ENCODE measurements around the gene C15orf62. TPM values are rescaled to one million over a fixed set of nuclear protein-coding genes. Genes with fewer than 3 reads are reported as not detected.
A peak's percentile ranks its signal among the peaks of the same experiment; 100 is the strongest.

Gene C15orf62
- total RNA-seq, 2 experiments from 2014 or later: 0.10 to 0.33 TPM

DNA sequence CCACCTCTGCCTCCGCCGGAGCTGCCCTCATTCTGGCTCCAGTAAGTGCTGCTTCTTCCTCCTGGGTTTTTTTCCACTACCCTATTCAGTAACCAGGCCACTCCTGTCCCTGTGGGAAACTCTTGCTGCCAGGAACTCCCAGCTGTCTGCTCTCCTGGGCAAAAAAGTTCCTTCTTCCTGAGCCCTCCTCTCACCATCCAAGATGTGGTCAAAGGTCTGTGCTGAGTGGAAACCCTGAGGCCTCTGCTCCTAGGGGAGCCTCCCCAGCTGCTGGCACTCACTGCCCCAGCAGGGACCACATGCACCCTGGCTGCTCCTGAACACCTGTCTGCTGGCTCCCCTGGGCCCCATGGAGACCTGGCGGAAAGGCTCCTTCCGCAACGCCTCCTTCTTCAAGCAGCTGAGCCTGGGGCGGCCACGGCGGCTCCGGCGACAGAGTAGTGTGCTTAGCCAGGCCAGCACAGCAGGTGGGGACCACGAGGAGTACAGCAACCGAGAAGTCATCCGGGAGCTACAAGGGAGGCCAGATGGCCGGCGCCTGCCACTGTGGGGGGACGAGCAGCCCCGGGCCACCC, 454 bp downstream of the C15orf62 start:
- CTCF ChIA-PET: interaction anchor here (0.6 to 4.6 kb wide), 5 partner anchors 12 to 330 kb away, joined by 3 to 25 read pairs (median 4); no protein-coding TSS in a partner anchor
- intact Hi-C loops (cut with micrococcal nuclease): no loop called here
- Mint-ChIP-seq H3K9me3 (no peaks in the 10 kb centered on the region), H3K27ac (peak overlapping the region; percentile 87), H3K36me3 (ENCODE audit: low read depth) (peaks cover 8% of the 10 kb centered on the region), H3K4me3 (peak overlapping the region; percentile 17), H3K4me1 (ENCODE audit: low read depth) (peaks cover 35% of the 10 kb centered on the region), H3K27me3 (ENCODE audit: low read depth) (no peaks in the 10 kb centered on the region)
- DNase-seq: no peak

DNA sequence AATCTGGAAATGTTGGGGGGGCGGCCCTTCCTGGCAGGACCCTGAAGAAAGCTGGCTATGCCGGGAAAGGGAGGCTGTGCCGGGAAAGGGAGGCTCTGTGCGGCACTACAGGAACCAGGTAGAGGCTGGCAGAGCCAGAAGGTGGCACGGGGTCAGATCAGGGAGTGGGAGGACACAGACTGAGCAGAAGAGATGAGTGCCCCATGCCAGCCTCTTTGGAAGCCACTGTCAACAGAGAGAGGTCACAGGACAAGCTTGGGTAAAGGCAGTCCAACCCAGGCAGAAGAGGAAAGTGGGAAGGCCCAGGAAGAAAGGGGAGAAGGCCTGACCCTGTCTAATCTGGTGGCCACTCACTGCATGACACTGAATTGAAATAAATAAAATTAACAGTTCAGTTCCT, 1.5 kb downstream of the C15orf62 start:
- no peak overlapping the region for H3K4me3 Mint-ChIP-seq
- no peak overlapping the region for H3K27ac Mint-ChIP-seq
- H3K9me3 Mint-ChIP-seq: no peaks in the 10 kb centered on the region
- intact Hi-C loops (cut with micrococcal nuclease): no loop called here
- peaks cover 27% of the 10 kb centered on the region for H3K4me1 Mint-ChIP-seq (ENCODE audit: low read depth)
- CTCF ChIA-PET: interaction anchor here (0.7 to 4.6 kb wide), 2 partner anchors 11 to 182 kb away, joined by 3 to 25 read pairs; no protein-coding TSS in a partner anchor
- peaks cover 8% of the 10 kb centered on the region for H3K36me3 Mint-ChIP-seq (ENCODE audit: low read depth)
- H3K27me3 Mint-ChIP-seq (ENCODE audit: low read depth): no peaks in the 10 kb centered on the region
- no peak for DNase-seq

GRCh38 chr15:40772014-40772413, 2.2 kb downstream of the C15orf62 start:
- intact Hi-C loops (cut with micrococcal nuclease): no loop called here

GRCh38 chr15:40773496-40773895, 3.7 kb downstream of the C15orf62 start:
- CTCF ChIA-PET: interaction anchor here (0.5 to 0.8 kb wide), 2 partner anchors 8 to 184 kb away, joined by 3 read pairs; no protein-coding TSS in a partner anchor
- H3K4me1 Mint-ChIP-seq (ENCODE audit: low read depth): peaks cover 28% of the 10 kb centered on the region
- intact Hi-C loops (cut with micrococcal nuclease): no loop called here
- no peak for DNase-seq
- peaks cover 15% of the 10 kb centered on the region for H3K36me3 Mint-ChIP-seq (ENCODE audit: low read depth)
- H3K9me3 Mint-ChIP-seq: no peaks in the 10 kb centered on the region
- no peak overlapping the region for H3K27ac Mint-ChIP-seq
- H3K4me3 Mint-ChIP-seq: no peak overlapping the region
- H3K27me3 Mint-ChIP-seq (ENCODE audit: low read depth): no peaks in the 10 kb centered on the region

More at GRCh38 chr15:40772014-40772413, 2.2 kb downstream of the C15orf62 start:
- Mint-ChIP-seq H3K27me3 (ENCODE audit: low read depth) (no peaks in the 10 kb centered on the region), H3K4me1 (ENCODE audit: low read depth) (peaks cover 32% of the 10 kb centered on the region), H3K4me3 (no peak overlapping the region), H3K36me3 (ENCODE audit: low read depth) (peaks cover 15% of the 10 kb centered on the region), H3K9me3 (no peaks in the 10 kb centered on the region), H3K27ac (no peak overlapping the region)
- CTCF ChIA-PET: interaction anchor here (1.3 to 4.6 kb wide), 2 partner anchors 11 to 86 kb away, joined by 4 to 25 read pairs; no protein-coding TSS in a partner anchor
- DNase-seq: no peak

DNA sequence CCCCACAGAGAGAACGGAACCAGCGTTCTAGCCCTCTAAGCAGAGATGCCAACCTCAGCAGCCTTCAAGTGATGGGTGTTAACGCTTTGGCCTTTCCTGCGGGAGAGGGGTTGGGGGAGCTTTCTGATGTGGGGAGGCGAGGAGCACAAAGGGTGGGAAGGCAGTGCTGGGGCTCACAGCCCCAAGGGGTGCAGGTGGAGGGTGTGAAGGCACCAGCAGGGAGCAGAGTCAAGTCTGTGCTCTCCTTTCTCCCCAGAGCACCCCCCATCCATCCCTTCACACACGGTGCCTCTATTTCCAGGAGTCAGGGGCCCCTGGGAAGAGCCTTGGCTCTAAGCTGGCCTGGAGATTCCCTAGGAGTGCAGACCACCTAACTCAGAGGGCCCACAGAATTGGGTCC, 4.1 kb downstream of the C15orf62 start:
- peaks cover 15% of the 10 kb centered on the region for H3K36me3 Mint-ChIP-seq (ENCODE audit: low read depth)
- no peak for DNase-seq
- H3K27ac Mint-ChIP-seq: no peak overlapping the region
- no peak overlapping the region for H3K4me3 Mint-ChIP-seq
- no peaks in the 10 kb centered on the region for H3K27me3 Mint-ChIP-seq (ENCODE audit: low read depth)
- H3K9me3 Mint-ChIP-seq: no peaks in the 10 kb centered on the region
- CTCF ChIA-PET: interaction anchor here (0.8 kb wide), 1 partner anchor 9 kb away, joined by 3 read pairs; no protein-coding TSS in a partner anchor
- H3K4me1 Mint-ChIP-seq (ENCODE audit: low read depth): peaks cover 24% of the 10 kb centered on the region
- intact Hi-C loops (cut with micrococcal nuclease): no loop called here

GRCh38 chr15:40775007-40775406, 5.2 kb downstream of the C15orf62 start:
- no peaks in the 10 kb centered on the region for H3K9me3 Mint-ChIP-seq
- no peaks in the 10 kb centered on the region for H3K27me3 Mint-ChIP-seq (ENCODE audit: low read depth)
- no peak overlapping the region for H3K4me3 Mint-ChIP-seq
- DNase-seq: no peak
- intact Hi-C loops (cut with micrococcal nuclease): no loop called here
- H3K4me1 Mint-ChIP-seq (ENCODE audit: low read depth): peaks cover 13% of the 10 kb centered on the region
- peaks cover 18% of the 10 kb centered on the region for H3K36me3 Mint-ChIP-seq (ENCODE audit: low read depth)
- CTCF ChIA-PET: no interaction called here
- no peak overlapping the region for H3K27ac Mint-ChIP-seq

DNA sequence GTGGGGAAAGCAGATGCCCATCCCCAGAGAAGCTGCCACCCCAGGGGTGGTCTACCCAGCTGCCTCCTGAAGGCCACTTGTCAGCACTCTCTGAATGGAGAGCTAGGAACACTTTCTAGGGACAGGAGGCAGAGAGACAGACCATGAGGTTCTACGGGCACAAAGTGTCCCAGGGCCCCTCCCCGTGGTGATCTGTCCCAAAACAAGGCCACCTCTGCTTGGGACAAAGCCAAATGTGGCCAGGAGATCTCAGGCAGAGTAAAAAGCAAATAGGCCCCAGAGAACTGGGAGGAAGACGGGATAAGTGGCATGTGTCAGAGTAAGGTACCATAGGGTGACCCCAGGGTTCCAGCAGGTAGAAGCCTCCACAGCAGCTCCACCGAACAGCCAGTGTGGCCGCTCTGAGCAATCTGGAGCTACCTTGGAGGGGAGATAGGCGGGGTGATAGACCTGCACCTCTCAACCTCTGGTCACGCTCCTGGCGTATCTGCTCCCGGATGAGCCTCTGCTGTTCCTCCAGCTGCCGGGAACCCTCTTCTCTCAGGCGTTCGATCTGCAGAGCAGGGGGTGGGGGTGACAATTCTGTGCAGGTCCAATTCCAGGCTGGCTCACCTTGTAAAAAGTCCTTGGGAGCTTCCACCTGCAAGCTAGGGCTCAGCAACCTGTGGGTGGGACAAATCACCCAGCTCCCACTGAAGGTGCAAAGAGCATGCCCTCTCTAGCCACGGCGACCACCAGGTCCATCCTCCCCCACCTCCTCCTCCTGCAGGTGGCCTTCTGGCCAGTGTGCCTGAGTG, 6.2 kb downstream of the C15orf62 start:
- Mint-ChIP-seq H3K27ac (no peak overlapping the region), H3K36me3 (ENCODE audit: low read depth) (peaks cover 18% of the 10 kb centered on the region), H3K27me3 (ENCODE audit: low read depth) (no peaks in the 10 kb centered on the region), H3K9me3 (no peaks in the 10 kb centered on the region), H3K4me1 (ENCODE audit: low read depth) (peaks cover 6% of the 10 kb centered on the region), H3K4me3 (no peak overlapping the region)
- DNase-seq: no peak
- intact Hi-C loops (cut with micrococcal nuclease): no loop called here
- CTCF ChIA-PET: interaction anchor here (0.5 to 1.8 kb wide), 2 partner anchors 10 to 29 kb away, joined by 3 to 7 read pairs; no protein-coding TSS in a partner anchor

DNA sequence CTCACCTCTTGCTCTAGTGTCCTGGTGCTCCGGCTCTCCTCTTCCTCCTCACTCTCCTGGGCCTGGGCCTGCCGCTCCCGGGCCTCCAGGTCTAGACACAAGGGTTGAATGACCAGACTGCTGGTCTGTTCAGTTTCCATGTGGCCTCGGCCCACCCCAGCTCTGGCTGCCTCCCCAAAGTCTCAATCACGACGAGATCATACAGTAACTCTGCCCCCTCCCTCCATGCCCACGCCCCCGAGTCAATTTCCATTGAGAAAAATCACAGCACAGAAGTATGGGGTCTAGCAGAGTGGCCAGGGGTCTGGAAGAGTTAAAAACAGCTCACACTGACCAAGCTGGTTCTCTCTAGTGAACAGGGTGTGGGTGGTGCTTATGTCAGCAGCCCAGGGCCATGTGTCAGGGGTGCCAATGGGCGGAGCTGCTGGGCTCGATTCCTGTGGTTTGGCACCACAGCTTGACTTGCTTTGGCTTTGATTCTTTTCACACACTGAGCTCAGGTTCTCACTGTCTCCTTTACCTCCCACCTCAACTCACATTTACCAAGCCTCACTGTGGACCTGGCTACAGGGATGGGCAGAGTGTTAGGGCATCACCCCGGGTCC, 6.9 kb downstream of the C15orf62 start:
- DNase-seq: no peak
- Mint-ChIP-seq H3K4me3 (no peak overlapping the region), H3K36me3 (ENCODE audit: low read depth) (peaks cover 18% of the 10 kb centered on the region), H3K9me3 (no peaks in the 10 kb centered on the region), H3K27ac (peak overlapping the region; percentile 12), H3K27me3 (ENCODE audit: low read depth) (no peaks in the 10 kb centered on the region), H3K4me1 (ENCODE audit: low read depth) (peaks cover 5% of the 10 kb centered on the region)
- intact Hi-C loops (cut with micrococcal nuclease): no loop called here
- CTCF ChIA-PET: interaction anchor here (0.5 to 1.8 kb wide), 2 partner anchors 9 to 30 kb away, joined by 3 to 7 read pairs; no protein-coding TSS in a partner anchor

- no peak overlapping the region for H3K4me3 Mint-ChIP-seq
- peak; percentile 88 for DNase-seq
- no peaks in the 10 kb centered on the region for H3K9me3 Mint-ChIP-seq
- H3K27me3 Mint-ChIP-seq (ENCODE audit: low read depth): no peaks in the 10 kb centered on the region
- no peak overlapping the region for H3K27ac Mint-ChIP-seq
- intact Hi-C loops (cut with micrococcal nuclease): loop anchor here (1.0 to 2.0 kb wide), 5 partner anchors 28 to 263 kb away; partner anchors contain the start of gene RMDN3
- peaks cover 18% of the 10 kb centered on the region for H3K4me1 Mint-ChIP-seq (ENCODE audit: low read depth)
- CTCF ChIA-PET: interaction anchor here (0.7 to 3.2 kb wide), 32 partner anchors 8 to 448 kb away, joined by 3 to 32 read pairs (median 6); partner anchors contain the start of genes C15orf62, CHP1, DNAJC17 and EXD1
- H3K36me3 Mint-ChIP-seq (ENCODE audit: low read depth): peaks cover 7% of the 10 kb centered on the region
These were observed 12.9 kb downstream of the C15orf62 start for GRCh38 chr15:40782609-40783227.

DNA sequence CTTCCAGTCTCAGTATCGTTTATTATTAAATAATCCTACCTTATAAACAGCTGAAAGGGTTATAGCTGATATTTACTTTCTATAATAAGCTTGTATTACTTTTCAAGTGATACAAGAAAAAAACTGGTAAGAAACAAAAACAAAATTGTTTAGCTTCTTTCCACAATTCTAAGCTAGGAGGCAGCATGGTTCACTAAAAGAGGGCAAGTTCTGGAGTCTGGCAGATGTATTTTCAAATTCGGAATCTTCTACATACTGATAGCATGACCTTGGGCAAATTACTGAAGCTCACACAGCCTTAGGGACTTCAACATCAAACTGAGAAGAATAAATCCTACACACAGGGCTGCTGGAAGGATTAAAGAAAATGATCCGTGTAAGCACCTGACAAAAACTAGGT, 15.4 kb downstream of the C15orf62 start:
- Mint-ChIP-seq H3K4me1 (ENCODE audit: low read depth) (peaks cover 32% of the 10 kb centered on the region), H3K27me3 (ENCODE audit: low read depth) (no peaks in the 10 kb centered on the region), H3K9me3 (no peaks in the 10 kb centered on the region), H3K36me3 (ENCODE audit: low read depth) (peaks cover 3% of the 10 kb centered on the region), H3K27ac (no peak overlapping the region), H3K4me3 (no peak overlapping the region)
- CTCF ChIA-PET: interaction anchor here (0.6 to 2.1 kb wide), 10 partner anchors 9 to 681 kb away, joined by 3 to 7 read pairs (median 4); partner anchors contain the start of genes C15orf62 and GCHFR
- no peak for DNase-seq
- intact Hi-C loops (cut with micrococcal nuclease): loop anchor here (5.0 kb wide), 1 partner anchor 88 kb away; the partner anchor contains the start of gene RAD51

GRCh38 chr15:40785814-40786213, 16.0 kb downstream of the C15orf62 start:
- intact Hi-C loops (cut with micrococcal nuclease): loop anchor here (2.0 to 5.0 kb wide), 2 partner anchors 89 to 109 kb away; partner anchors contain the start of genes RAD51 and VPS18
- Mint-ChIP-seq H3K27ac (no peak overlapping the region), H3K4me1 (ENCODE audit: low read depth) (peaks cover 32% of the 10 kb centered on the region)

More at GRCh38 chr15:40785814-40786213, 16.0 kb downstream of the C15orf62 start:
- no peak for DNase-seq
- Mint-ChIP-seq H3K36me3 (ENCODE audit: low read depth) (peaks cover 3% of the 10 kb centered on the region), H3K27me3 (ENCODE audit: low read depth) (no peaks in the 10 kb centered on the region), H3K4me3 (no peak overlapping the region), H3K9me3 (no peaks in the 10 kb centered on the region)
- CTCF ChIA-PET: interaction anchor here (0.6 to 2.1 kb wide), 12 partner anchors 9 to 680 kb away, joined by 3 to 7 read pairs (median 4); partner anchors contain the start of genes C15orf62 and GCHFR
